PFSK-1 (cell line): ENCODE results near the gene RASGRF1.

Source experiments
- FOXP2 ChIP-seq: optimal IDR thresholded peaks from 2 replicates; pipeline ENCODE3; 2011; ENCODE audit warnings: borderline replicate concordance, control low read depth, inconsistent platforms; ENCODE audit not compliant: insufficient read depth; ENCODE audit errors: extremely low read length, extremely low read depth
- POLR2AphosphoS5 ChIP-seq: IDR thresholded peaks from 2 replicates; pipeline ENCODE4 v1.6.1; 2012; ENCODE audit warnings: low read depth, mild to moderate bottlenecking, control low read depth, low read length, moderate library complexity
- SIN3A ChIP-seq: IDR thresholded peaks from 2 replicates; pipeline ENCODE4 v1.6.1; 2012; ENCODE audit warnings: mild to moderate bottlenecking, low read length, moderate library complexity, borderline replicate concordance; ENCODE audit not compliant: insufficient read depth
- TAF1 ChIP-seq: IDR thresholded peaks from 2 replicates; pipeline ENCODE4 v1.6.1; 2012; ENCODE audit warnings: low read length, control low read depth, borderline replicate concordance; ENCODE audit not compliant: insufficient read depth
- TF ChIP-seq, protein P1 (sequence below), 2 experiments: IDR thresholded peaks; 2 replicates each; pipeline versions ENCODE4 v1.6.1 to v1.8.0; 2011 to 2012; ENCODE audit warnings: low read depth in 2 of 2, low read length in 2 of 2, control low read depth in 1 of 2, inconsistent platforms in 1 of 2, mild to moderate bottlenecking in 1 of 2, moderate library complexity in 1 of 2; ENCODE audit not compliant: insufficient read depth in 1 of 2

The RASGRF1 gene

GRCh38 chr15:79086814-79087213 lies 3.8 kb downstream of the RASGRF1 start:
- TF ChIP-seq TAF1 (no peak), SIN3A (no peak), FOXP2 (no peak), POLR2AphosphoS5 (no peak)
- TF ChIP-seq, protein P1, sequence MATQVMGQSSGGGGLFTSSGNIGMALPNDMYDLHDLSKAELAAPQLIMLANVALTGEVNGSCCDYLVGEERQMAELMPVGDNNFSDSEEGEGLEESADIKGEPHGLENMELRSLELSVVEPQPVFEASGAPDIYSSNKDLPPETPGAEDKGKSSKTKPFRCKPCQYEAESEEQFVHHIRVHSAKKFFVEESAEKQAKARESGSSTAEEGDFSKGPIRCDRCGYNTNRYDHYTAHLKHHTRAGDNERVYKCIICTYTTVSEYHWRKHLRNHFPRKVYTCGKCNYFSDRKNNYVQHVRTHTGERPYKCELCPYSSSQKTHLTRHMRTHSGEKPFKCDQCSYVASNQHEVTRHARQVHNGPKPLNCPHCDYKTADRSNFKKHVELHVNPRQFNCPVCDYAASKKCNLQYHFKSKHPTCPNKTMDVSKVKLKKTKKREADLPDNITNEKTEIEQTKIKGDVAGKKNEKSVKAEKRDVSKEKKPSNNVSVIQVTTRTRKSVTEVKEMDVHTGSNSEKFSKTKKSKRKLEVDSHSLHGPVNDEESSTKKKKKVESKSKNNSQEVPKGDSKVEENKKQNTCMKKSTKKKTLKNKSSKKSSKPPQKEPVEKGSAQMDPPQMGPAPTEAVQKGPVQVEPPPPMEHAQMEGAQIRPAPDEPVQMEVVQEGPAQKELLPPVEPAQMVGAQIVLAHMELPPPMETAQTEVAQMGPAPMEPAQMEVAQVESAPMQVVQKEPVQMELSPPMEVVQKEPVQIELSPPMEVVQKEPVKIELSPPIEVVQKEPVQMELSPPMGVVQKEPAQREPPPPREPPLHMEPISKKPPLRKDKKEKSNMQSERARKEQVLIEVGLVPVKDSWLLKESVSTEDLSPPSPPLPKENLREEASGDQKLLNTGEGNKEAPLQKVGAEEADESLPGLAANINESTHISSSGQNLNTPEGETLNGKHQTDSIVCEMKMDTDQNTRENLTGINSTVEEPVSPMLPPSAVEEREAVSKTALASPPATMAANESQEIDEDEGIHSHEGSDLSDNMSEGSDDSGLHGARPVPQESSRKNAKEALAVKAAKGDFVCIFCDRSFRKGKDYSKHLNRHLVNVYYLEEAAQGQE (IDR thresholded peaks at IDR 0.05; ENCODE audit: insufficient read depth in 1 of 2, low read depth in 2 of 2, low read length in 2 of 2) = no peak

DNA sequence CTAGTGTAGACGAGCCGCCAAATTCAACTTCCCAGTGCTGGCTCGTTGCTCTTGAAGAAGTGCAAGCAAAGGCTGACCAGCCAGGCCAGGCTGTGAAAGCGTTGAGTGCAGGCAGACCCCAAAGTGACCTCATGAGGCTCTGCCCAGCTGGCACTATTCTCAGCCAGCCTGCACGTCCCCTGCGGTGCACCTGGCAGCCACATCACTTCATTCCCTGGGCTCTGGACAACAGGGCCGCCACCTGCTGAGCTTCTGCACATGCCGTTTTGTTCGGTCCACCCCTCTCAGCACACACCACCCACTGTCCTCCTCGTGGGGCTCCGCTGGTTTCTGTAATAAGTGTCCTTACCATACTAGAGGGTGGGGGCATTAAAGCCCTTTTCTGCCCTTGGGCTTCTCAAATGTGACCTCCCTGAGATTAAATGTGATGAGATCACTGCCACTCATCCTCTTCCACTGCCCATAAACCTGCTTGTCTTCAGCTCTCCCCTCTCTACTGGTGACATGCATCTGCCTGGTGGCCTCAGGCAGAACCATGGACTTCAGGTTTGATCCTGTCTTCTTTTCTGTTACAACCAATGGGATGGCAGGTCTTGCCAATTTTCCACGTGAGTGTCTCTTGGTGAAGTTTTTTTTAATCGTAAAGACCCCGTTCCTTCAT lies 6.1 kb downstream of the RASGRF1 start:
- TF ChIP-seq SIN3A (no peak), TAF1 (no peak)

DNA sequence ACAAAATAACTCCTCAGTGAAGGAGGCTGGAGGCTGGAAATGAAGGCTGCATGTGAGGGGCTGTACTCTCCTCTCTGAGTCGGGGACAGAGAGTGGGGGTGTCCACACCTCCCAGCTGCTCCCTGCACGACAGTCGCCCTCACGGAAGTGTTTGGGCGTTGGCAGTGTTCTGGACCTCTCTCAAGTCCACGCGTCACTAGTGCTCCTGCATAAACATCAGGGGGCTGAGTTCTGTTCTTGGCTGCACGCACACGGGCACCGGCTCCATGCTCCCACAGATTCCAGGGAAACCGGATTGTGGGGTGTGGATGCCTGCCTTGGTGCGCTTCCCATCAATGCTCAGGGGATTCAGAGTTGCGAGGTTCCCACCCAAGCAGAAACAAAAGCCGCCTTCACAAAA lies 7.4 kb downstream of the RASGRF1 start:
- TF ChIP-seq POLR2AphosphoS5 = no peak
- no peak for TF ChIP-seq TAF1
- TF ChIP-seq, protein P1 (IDR thresholded peaks at IDR 0.05; ENCODE audit: insufficient read depth in 1 of 2, low read depth in 2 of 2, low read length in 2 of 2) = no peak
- no peak for TF ChIP-seq SIN3A
- TF ChIP-seq FOXP2 = no peak

- no peak for TF ChIP-seq TAF1
- TF ChIP-seq POLR2AphosphoS5 = no peak
- TF ChIP-seq FOXP2 = no peak
- TF ChIP-seq, protein P1 (IDR thresholded peaks at IDR 0.05; ENCODE audit: insufficient read depth in 1 of 2, low read depth in 2 of 2, low read length in 2 of 2) = no peak
- no peak for TF ChIP-seq SIN3A
Observed at GRCh38 chr15:79082363-79083070, 8.1 kb downstream of the RASGRF1 start.

- TF ChIP-seq, protein P1 (IDR thresholded peaks at IDR 0.05; ENCODE audit: insufficient read depth in 1 of 2, low read depth in 2 of 2, low read length in 2 of 2) = no peak
- TF ChIP-seq SIN3A (no peak), TAF1 (no peak), FOXP2 (no peak), POLR2AphosphoS5 (no peak)
Observed at GRCh38 chr15:79078763-79079410, 11.7 kb downstream of the RASGRF1 start.
